ENCODE measurements around the gene HAX1. TPM values are rescaled to one million over a fixed set of nuclear protein-coding genes. Genes with fewer than 3 reads are reported as not detected.

Gene HAX1
- total and polyA plus RNA-seq, 2 experiments from 2014 or later = 73.2 to 92.0 TPM

DNA sequence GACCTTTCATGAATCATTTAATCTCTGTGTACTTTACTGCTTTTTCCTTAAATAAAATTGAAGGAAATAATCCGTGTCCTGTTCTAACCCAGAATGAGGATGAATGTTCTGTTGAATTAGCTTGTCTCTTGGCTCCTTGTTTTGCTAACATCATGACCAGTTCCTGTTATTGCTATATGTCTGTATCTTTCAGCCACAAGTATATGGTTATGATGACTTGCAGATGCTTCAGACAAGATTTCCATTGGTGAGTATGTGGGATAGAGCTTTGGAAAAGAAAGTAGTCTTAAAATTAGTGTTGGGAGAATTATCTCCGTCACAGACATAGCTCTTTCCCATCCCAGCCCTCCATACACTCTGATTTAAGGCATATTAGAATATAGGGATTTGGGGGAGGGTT lies 13.6 kb upstream of the HAX1 start:
- H3K4me3 Mint-ChIP-seq = no peak overlapping the region
- Histone ChIP-seq H3F3A (replicated peaks; ENCODE audit: low read depth) (peaks cover 47% of the 10 kb centered on the region; the same call in 1 of the 2 replicates), H3K79me2 (replicated peaks; ENCODE audit: insufficient read depth) (peaks cover 31% of the 10 kb centered on the region), H3K4me1 (ENCODE audit: insufficient read depth) (no peaks in the 10 kb centered on the region), H3K36me3 (ENCODE audit: insufficient read depth) (peaks cover 99% of the 10 kb centered on the region), H2AFZ (no peak overlapping the region), H3K27ac (ENCODE audit: low read depth) (no peak overlapping the region), H3K4me3 (no peak overlapping the region), H3K4me2 (no peak overlapping the region), H3K27me3 (ENCODE audit: insufficient read depth) (no peaks in the 10 kb centered on the region), H3K9me2 (ENCODE audit: insufficient read depth) (no peaks in the 10 kb centered on the region), H4K20me1 (replicated peaks; ENCODE audit: insufficient read depth) (peaks cover 48% of the 10 kb centered on the region)
- no peaks in the 10 kb centered on the region for H3K4me1 Mint-ChIP-seq
- TF ChIP-seq, protein P1, sequence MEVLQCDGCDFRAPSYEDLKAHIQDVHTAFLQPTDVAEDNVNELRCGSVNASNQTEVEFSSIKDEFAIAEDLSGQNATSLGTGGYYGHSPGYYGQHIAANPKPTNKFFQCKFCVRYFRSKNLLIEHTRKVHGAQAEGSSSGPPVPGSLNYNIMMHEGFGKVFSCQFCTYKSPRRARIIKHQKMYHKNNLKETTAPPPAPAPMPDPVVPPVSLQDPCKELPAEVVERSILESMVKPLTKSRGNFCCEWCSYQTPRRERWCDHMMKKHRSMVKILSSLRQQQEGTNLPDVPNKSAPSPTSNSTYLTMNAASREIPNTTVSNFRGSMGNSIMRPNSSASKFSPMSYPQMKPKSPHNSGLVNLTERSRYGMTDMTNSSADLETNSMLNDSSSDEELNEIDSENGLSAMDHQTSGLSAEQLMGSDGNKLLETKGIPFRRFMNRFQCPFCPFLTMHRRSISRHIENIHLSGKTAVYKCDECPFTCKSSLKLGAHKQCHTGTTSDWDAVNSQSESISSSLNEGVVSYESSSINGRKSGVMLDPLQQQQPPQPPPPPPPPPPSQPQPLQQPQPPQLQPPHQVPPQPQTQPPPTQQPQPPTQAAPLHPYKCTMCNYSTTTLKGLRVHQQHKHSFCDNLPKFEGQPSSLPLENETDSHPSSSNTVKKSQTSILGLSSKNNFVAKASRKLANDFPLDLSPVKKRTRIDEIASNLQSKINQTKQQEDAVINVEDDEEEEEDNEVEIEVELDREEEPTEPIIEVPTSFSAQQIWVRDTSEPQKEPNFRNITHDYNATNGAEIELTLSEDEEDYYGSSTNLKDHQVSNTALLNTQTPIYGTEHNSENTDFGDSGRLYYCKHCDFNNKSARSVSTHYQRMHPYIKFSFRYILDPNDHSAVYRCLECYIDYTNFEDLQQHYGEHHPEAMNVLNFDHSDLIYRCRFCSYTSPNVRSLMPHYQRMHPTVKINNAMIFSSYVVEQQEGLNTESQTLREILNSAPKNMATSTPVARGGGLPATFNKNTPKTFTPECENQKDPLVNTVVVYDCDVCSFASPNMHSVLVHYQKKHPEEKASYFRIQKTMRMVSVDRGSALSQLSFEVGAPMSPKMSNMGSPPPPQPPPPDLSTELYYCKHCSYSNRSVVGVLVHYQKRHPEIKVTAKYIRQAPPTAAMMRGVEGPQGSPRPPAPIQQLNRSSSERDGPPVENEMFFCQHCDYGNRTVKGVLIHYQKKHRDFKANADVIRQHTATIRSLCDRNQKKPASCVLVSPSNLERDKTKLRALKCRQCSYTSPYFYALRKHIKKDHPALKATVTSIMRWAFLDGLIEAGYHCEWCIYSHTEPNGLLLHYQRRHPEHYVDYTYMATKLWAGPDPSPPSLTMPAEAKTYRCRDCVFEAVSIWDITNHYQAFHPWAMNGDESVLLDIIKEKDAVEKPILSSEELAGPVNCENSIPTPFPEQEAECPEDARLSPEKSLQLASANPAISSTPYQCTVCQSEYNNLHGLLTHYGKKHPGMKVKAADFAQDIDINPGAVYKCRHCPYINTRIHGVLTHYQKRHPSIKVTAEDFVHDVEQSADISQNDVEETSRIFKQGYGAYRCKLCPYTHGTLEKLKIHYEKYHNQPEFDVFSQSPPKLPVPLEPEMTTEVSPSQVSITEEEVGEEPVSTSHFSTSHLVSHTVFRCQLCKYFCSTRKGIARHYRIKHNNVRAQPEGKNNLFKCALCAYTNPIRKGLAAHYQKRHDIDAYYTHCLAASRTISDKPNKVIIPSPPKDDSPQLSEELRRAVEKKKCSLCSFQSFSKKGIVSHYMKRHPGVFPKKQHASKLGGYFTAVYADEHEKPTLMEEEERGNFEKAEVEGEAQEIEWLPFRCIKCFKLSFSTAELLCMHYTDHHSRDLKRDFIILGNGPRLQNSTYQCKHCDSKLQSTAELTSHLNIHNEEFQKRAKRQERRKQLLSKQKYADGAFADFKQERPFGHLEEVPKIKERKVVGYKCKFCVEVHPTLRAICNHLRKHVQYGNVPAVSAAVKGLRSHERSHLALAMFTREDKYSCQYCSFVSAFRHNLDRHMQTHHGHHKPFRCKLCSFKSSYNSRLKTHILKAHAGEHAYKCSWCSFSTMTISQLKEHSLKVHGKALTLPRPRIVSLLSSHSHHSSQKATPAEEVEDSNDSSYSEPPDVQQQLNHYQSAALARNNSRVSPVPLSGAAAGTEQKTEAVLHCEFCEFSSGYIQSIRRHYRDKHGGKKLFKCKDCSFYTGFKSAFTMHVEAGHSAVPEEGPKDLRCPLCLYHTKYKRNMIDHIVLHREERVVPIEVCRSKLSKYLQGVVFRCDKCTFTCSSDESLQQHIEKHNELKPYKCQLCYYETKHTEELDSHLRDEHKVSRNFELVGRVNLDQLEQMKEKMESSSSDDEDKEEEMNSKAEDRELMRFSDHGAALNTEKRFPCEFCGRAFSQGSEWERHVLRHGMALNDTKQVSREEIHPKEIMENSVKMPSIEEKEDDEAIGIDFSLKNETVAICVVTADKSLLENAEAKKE (CRISPR knock-in tag; IDR thresholded peaks at IDR 0.05) = no peak
- TF ChIP-seq POLR2AphosphoS5 (IDR thresholded peaks at IDR 0.05; ENCODE audit: low read depth) (no peak), CREB1 (CRISPR knock-in tag; IDR thresholded peaks at IDR 0.05; ENCODE audit: low read depth) (no peak), JUNB (IDR thresholded peaks at IDR 0.05; ENCODE audit: unreplicated experiment) (no peak), EZH2phosphoT487 (IDR thresholded peaks at IDR 0.05; ENCODE audit: unreplicated experiment) (no peak), STAT1 (IDR thresholded peaks at IDR 0.05; ENCODE audit: unreplicated experiment) (no peak), ZNF114 (CRISPR knock-in tag; IDR thresholded peaks at IDR 0.05) (no peak)
- TF ChIP-seq, protein P2, sequence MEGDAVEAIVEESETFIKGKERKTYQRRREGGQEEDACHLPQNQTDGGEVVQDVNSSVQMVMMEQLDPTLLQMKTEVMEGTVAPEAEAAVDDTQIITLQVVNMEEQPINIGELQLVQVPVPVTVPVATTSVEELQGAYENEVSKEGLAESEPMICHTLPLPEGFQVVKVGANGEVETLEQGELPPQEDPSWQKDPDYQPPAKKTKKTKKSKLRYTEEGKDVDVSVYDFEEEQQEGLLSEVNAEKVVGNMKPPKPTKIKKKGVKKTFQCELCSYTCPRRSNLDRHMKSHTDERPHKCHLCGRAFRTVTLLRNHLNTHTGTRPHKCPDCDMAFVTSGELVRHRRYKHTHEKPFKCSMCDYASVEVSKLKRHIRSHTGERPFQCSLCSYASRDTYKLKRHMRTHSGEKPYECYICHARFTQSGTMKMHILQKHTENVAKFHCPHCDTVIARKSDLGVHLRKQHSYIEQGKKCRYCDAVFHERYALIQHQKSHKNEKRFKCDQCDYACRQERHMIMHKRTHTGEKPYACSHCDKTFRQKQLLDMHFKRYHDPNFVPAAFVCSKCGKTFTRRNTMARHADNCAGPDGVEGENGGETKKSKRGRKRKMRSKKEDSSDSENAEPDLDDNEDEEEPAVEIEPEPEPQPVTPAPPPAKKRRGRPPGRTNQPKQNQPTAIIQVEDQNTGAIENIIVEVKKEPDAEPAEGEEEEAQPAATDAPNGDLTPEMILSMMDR (conservative IDR thresholded peaks at IDR 0.05; ENCODE audit: low read depth in 2 of 2) = no peak
- TF ChIP-seq, protein P3, sequence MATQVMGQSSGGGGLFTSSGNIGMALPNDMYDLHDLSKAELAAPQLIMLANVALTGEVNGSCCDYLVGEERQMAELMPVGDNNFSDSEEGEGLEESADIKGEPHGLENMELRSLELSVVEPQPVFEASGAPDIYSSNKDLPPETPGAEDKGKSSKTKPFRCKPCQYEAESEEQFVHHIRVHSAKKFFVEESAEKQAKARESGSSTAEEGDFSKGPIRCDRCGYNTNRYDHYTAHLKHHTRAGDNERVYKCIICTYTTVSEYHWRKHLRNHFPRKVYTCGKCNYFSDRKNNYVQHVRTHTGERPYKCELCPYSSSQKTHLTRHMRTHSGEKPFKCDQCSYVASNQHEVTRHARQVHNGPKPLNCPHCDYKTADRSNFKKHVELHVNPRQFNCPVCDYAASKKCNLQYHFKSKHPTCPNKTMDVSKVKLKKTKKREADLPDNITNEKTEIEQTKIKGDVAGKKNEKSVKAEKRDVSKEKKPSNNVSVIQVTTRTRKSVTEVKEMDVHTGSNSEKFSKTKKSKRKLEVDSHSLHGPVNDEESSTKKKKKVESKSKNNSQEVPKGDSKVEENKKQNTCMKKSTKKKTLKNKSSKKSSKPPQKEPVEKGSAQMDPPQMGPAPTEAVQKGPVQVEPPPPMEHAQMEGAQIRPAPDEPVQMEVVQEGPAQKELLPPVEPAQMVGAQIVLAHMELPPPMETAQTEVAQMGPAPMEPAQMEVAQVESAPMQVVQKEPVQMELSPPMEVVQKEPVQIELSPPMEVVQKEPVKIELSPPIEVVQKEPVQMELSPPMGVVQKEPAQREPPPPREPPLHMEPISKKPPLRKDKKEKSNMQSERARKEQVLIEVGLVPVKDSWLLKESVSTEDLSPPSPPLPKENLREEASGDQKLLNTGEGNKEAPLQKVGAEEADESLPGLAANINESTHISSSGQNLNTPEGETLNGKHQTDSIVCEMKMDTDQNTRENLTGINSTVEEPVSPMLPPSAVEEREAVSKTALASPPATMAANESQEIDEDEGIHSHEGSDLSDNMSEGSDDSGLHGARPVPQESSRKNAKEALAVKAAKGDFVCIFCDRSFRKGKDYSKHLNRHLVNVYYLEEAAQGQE (IDR thresholded peaks at IDR 0.05; ENCODE audit: unreplicated experiment) = no peak
- TF ChIP-seq, protein P4, sequence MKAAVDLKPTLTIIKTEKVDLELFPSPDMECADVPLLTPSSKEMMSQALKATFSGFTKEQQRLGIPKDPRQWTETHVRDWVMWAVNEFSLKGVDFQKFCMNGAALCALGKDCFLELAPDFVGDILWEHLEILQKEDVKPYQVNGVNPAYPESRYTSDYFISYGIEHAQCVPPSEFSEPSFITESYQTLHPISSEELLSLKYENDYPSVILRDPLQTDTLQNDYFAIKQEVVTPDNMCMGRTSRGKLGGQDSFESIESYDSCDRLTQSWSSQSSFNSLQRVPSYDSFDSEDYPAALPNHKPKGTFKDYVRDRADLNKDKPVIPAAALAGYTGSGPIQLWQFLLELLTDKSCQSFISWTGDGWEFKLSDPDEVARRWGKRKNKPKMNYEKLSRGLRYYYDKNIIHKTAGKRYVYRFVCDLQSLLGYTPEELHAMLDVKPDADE (IDR thresholded peaks at IDR 0.05) = no peak
- ATAC-seq (no peak), DNase-seq (ENCODE audit: low spot score) (no peak)
- no peaks in the 10 kb centered on the region for H3K9me3 Mint-ChIP-seq
- H3K36me3 Mint-ChIP-seq (ENCODE audit: low read depth) = peaks cover 100% of the 10 kb centered on the region
- no peaks in the 10 kb centered on the region for H3K27me3 Mint-ChIP-seq (ENCODE audit: insufficient read depth, low read depth, poor library complexity)
- H3K27ac Mint-ChIP-seq = no peak overlapping the region
